HG03521 (cell line): ENCODE measurements around the gene MED17.
"Not testable (repeated sequence)": the region's sequence is repeated elsewhere in the genome, so short reads cannot be mapped to it uniquely, and the experiment has no call there.

ENCODE experiments used
- ATAC-seq: cut with Tn5 transposase; IDR thresholded peaks from one replicate; pipeline ENCODE4 v1.9.1; 2021; ENCODE audit warnings: mild to moderate bottlenecking, moderate library complexity; ENCODE audit not compliant: unreplicated experiment

The MED17 gene

DNA sequence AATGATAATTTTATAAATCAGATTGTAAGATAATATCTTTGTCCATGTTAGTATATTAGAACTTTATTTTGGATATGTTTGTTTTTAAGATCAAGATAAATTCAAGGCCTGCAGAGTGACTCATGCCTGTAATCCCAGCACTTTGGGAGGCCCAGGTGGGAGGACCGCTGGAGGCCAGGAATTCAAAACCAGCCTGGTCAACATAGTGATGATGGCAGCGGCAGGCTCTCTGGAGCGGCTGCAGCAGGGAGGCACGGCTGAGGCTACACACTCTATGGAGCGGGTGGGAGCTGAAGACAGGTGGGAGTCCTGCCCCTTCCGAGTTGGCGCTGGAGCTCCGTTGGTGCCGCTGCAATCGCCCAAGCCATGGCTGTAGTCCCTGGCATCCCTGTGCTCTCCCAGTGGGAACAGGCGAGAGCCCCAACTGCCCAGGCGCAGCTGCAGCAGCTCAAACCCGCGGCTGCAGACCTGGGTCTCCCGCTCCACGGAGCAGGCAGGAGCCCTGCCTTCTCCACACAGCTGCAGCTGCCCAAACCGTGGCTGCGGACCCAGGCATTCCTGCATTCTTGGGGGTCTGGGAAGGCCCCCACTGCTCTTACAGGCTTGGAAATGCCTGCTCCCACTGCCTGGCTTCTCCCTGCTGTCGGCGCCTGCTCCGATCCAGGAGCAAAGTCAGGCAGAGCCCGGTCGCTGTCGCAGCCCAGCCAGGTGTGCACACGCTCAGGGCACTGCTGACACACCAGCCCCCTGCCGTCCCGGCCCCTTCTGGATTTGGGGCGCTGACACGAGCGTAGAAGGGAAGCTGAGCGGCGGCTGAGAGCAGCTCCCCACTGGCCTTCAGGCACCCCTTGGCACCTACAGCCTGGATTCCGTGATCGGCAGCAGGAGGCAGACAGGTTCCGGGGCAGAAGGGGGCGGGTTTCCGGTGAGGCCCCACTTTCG is 25.9 kb upstream of the MED17 start:
- ATAC-seq = no peak

DNA sequence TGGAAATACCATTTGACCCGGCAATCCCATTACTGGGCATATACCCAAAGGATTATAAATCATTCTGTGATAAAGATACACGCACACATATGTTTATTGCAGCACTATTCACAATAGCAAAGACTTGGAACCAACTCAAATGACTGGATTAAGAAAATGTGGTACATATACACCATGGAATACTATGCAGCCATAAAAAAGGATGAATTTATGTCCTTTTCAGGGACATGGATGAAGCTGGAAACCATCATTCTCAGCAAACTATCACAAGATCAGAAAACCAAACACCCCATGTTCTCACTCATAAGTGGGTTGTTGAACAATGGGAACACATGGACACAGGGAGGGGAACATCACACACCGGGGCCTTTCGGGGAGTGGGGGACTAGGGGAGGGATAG is 25.0 kb upstream of the MED17 start:
- not testable (repeated sequence) for ATAC-seq

DNA sequence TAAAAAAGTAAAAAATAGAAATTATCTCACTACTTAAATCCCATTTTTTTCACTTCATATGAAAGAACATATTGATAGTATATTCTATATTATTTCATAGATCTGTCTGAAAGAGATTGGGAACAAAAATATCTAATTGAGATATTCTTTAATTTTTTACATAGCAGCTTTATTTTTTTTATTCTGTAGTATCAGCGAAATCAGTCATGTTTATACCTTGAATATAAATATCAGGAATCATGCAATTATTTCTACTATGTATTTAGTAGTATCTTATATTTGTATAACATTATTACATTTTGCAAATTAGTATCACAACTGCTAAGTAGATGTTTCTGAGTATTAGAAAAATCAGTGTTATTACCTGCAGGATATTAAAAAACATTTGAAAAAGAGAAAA is 22.2 kb upstream of the MED17 start:
- ATAC-seq = no peak

DNA sequence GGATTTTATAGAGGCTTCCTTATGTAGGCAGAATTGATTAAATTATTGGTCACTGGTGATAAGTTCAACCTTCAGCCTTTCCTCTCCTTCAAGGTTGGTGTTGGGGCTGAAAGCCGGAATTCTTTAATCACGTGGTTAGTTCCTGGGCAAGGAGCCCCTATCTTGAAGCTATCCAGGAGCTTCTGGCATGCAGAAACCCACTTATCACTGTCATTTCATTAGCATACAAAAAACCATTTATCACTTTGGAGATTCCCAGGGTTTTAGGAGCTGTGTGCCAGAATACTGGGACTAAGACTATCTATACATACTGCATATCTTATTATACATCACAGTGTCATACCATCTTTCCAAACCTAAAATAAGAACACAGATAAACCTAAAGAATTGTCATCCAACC is 18.5 kb upstream of the MED17 start:
- ATAC-seq = no peak

DNA sequence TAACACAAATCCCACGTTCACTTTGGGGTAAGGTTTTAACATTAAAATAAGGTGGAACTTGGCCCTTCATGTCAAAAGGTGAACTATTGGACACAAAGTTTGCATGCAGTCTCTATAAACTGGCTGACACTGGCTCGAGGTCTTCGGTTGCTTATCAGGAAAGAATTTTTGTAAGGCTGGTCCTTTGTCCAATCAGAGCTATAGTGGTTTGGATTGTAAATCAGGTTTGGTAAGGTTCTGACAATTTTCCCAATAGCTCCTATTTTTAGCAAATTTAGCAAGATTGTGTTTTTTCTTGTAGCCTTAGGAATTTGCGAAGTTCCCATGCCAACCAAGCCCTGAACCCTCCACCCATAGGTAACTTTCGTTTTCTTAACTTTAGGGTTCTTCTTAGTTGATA is 17.6 kb upstream of the MED17 start:
- ATAC-seq = no peak

DNA sequence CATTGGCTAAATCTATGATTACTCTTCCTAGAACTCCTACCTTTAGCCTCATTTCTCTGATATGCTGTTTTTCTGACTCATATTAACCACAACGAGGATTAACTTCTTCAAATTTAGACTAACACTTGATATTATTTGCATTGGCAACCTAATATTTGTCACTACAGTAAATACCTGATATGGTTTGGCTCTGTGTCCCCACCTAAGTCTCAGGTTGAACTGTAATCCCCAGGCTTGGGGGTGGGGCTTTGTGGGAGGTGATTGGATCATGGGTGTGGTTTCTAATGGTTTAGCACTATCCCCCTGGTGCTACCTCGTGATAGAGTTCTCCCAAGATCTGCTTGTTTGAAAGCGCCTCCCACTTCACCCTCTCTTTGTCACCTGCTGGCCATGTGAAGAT is 17.1 kb upstream of the MED17 start:
- no peak for ATAC-seq

DNA sequence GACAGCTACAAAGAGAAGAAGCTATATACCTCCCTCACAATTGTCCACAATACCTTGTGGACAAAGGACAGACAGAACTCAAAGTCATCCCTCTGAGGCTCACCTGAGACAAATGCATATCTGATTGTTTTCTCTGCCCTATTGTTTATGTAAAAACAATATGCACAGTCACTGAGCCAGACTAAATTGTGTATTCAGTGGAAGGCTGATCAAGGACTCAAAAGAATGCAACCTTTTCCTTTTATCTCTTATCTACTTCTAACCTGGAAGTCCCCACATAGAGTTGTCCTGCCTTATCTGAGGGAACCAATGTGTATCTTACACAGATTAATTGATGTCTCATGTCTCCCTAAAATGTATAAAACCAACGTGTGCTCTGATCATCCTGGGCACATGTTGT is 13.9 kb upstream of the MED17 start:
- ATAC-seq = no peak

DNA sequence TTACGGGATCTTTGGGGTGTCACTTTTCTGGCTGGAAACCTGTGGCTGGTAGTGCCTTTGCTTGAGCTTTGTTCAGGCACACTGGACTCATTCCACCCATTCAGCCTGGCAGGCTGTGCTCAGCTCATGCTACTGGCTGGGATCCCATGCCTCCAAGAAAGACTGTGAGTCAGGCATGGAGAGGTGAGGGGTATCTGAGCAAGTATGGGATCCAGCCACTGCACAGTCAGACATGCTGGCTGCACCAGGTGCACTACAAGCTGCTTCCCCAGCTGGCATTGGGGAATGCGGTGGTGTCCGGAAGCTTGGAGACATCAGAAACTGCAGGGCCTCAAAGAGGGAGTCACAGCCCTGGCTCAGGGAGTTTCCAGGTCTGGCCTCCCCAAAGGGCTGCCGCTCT is 12.0 kb upstream of the MED17 start:
- ATAC-seq = no peak

DNA sequence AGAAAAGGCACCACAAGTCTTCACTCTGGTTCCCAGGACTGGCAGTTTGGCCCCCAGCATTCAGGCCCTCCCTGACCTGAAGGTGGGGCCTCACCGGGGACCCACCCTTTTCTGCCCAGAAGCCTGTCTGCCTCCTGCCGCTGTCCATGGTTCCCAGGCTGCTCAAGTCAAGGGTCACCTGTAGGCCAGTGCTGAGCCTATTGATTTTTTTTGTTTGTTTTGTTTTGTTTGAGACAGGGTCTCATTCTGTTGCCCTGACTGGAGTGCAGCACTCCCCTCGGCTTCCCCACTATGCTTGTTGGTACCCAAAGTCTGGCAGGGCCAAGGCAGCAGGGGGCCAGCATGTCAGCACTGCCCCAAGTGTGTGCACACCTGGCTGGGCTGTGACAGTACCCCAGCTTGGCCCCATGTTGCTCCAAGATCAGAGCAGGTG is 11.0 kb upstream of the MED17 start:
- ATAC-seq = no peak

DNA sequence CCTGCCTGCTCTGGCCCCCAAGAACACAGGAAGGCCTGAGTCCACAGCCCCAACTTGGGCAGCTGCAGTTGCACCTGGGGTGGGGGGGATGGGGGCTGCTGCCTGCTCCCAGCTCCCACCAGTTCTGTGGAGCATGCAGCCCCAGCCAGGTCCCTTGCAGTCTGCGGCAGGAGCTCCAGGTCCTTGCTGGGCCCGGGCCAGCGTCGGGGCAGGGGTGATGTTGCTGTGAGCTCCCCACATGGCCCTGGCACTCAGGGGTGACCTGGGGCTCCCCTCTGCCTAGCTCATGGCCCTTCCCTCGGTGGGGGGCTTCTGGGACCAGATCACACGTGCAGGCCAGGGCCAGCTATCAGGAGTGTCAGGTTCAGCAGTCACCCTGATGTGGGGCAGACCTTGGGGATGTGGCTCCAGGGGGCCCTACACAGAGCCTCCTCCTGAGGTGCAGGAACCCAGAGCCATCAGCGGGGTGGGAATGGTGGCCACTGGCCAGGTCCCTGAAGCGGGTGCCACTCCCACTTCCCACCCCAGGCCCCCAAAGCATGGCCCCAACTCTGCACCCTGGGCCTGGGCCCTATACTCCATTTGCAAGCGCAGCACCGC is 10.4 kb upstream of the MED17 start:
- ATAC-seq = no peak

DNA sequence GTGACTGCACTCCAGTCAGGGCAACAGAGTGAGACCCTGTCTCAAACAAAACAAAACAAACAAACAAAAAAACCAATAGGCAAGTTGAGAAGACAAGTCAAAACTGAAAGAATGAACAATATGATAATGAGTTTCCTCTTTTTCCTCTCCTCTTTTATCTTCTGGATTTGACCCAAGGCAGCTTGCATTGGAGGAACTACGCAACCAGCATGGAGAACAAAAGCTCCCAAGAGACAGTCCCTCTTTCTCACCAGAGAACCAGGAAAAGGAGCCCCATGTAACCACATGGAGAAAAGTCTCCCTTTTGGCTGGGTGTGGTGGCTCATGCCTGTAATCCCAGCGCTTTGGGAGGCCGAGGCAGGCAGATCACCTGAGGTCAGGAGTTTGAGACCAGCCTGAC is 9.5 kb upstream of the MED17 start:
- ATAC-seq = not testable (repeated sequence)

DNA sequence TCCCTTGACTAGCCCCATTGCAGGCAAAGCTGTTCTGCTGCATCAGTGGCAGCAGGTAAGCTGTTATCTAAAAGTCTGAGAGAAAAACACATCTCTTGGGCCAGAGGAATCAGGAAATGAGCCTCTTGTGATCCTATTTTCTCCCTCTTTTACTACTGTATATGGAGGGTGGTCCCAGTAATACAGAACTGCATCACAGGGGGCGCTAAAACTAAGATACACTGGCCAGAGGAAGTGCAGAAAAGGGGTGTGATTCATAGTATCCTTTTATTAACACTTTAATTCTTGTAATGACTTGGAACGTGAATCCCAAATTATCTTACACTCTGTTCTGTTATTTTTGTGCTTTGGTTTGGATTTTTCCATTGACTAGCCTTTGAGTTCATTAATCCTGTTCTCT is 8.8 kb upstream of the MED17 start:
- ATAC-seq = no peak

DNA sequence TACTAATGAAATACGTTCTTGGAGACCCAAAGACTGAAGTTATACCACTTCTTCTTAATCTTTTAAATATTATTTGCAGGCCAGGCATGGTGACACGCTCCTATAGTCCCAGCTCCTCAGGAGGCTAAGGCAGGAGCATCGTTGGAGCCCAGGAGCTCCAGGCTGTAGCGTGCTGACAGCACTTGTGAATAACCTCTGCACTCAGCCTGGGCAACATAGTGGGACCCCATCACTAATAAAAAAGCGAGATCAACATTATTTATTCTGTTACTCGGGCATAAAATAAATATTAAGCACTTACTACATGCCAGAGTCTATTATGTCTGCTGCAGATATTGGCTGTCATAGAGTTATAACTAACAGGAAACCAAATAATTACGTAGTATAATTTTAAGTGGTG is 720 bp upstream of the MED17 start:
- no peak for ATAC-seq

DNA sequence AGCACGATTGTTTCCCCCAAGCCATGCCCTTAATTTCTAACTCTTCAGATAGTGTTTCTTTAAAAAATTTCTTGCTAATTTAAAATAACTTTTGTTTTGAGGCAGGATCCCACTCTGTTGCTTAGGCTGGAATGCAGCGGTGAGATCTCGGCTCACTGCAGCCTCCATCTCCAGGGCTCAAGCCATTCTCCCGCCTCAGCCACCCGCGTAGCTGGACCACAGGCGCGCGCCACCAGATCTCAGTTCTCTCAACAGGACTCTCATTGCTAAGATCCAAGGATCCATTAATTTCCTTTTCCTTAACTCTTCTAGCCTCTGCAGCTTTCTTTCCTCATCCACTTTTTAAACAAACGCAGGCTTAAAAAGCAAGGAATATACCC is 327 bp upstream of the MED17 start:
- ATAC-seq = peak; percentile 32

DNA sequence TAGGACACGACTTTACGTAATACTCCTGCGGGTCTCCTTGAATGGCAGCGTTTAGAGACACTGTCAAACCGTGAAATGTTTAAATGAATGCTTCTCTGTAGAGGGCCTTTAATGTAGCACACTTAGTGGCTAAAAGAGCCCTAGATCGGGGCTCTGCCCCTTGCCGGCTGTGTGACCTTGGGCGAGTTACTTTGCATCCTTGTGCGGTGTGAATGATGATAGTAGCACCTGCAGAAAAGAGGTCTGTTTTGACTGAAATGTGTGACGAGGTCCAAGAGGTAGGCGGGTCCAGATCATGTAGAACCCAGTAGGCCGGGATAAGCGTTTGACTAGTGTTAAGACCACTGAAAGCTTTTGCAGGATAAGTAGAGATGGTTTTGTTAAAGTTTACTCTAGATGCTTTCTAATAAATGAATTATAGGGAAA is 866 bp downstream of the MED17 start:
- peak; percentile 18 for ATAC-seq

DNA sequence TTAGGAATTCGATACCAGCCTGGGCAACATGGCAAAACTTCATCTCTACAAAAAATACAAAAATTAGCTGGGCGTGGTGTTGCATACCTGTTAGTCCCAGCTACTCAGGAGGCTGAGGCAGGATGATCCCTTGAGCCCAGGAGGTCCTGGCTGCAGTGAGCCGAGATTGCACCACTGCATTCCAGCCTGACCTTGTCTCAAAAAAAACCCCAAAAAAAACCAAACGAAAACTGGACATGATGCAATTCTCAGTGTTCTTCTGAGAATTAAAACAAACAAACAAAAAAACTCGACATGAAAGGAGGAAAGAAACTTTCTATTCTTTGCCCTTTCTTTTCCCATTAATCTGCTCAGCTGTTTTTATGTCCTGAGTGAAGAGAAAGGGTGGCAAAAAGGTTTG is 7.4 kb downstream of the MED17 start:
- ATAC-seq = no peak

DNA sequence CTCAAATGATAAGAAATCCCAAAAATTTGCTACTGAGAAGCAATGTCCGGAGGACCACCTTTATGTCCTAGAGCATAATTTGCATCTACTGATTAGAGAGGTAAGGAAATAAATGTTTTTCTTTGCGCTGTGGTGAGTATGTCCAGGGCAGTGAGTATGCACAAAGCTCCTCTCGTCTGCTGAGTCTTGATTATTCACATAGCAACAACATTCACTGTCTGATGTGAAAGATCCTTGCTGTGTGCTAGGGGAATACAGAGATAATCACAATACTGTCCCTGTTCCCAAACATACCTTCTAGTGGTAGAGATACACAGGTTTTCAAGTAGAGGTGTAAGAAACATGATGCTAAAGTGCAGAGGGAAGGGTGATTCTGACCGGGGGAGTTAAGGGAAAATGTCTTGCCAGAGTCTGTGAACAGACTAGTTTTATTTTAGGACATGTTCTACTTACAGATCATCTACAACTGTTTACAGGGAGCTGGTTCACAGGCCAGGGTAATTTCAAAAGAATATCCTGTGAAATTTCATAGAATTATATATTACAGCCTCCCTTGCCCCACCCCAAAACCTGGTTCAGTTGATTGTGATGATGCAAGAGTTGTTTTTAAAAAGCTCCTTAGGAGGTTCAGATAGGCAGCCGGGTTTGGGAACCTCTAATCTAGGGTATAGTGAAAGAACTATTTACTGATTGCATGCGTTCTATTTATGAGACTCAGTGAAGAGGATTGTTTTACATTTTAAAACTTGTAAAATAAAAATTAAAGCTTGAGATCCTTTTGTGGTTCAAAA is 12.6 kb downstream of the MED17 start:
- ATAC-seq = no peak

DNA sequence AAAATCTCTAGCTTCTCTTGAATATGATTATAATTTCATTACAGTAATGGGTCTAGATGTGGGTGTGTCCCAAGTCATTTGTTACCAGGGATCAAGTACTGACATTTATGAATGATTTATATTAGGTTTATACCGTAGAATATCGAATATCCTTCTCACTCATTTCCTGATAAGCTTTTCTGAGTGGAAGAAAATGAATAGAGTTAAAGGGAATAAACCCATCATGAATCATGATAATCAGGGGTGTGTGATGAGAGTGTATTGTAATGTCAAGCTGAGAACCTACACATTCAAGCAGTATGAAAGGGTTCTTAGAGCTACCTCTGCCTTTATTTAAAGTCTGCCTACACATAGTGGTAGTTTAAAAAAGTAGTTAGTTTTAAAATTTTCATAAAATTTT is 17.3 kb downstream of the MED17 start:
- ATAC-seq = no peak

DNA sequence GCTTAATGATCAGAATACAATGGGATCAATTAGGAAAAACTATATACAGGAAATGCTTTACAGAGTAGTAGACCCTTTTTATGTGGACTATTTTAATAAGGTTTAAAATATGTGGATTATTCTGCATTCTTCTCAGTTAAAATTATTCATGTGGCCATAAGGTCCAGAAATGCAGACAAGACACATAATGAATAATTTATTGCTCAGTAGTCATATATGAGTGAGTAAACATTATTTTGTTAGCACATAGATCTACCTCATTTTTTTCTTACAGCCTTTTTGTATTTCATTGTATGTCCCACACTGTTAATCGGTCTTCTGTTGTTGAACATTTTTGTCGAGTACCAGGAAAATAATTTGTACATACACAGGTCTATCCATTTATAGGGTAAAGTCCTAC is 20.8 kb downstream of the MED17 start:
- ATAC-seq = no peak

DNA sequence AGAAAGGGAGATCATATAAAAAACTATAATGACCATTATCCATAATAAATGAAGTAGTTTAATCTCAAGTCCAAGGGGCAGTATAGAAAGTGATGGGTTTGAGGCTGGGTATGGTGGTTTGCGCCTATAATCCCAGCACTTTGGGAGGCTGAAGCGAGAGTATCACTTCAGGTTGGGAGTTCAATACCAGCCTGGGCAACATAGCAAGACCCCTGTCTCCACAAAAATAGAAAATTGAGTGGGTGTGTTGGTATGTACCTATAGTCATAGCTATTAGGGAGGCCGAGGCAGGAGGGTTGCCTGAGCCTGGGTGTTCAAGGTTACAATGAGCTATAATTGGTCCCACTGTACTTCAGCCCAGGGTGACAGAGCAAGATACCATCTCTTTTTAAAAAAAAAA is 23.9 kb downstream of the MED17 start:
- no peak for ATAC-seq

DNA sequence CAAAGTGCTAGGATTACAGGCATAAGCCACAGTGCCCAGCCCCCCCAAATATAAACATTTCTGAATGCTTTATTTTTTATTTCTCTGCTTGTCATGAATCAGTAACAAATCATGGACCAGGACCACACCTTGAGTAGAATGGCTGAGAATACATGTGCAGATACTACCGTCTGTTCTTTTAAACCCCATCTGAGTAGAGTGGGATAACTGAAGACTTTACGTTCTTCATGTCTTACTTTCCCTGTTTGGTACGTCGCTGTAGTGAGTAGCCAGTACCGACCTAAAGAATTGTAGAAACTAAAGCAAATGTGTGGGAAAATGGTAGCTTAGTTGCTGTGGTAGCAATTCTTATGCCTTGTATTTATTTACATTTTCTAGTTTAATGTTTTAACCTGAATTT is 29.9 kb downstream of the MED17 start:
- no peak for ATAC-seq
